CD4-positive, CD25-positive, alpha-beta regulatory T cell (primary cell): Measurements from ENCODE around the gene ATP9B. TPM values are rescaled to one million over a fixed set of nuclear protein-coding genes. Genes with fewer than 3 reads are reported as not detected.
"Not testable (repeated sequence)": the region's sequence is repeated elsewhere in the genome, so short reads cannot be mapped to it uniquely, and the experiment has no call there.

Experiments used
- ATAC-seq, 2 donors: fragments of 150-1000 bp; cut with Tn5 transposase; one replicate each; pipeline ENCODE4 v1.10.0; 2021; ENCODE audit warnings: low read depth in 2 of 2, moderate number of reproducible peaks in 2 of 2, moderate library complexity in 1 of 2
- DNase-seq, 3 donors: peaks; one replicate each; pipeline versions ENCODE4 v3.0.0 to v3.0.0-alpha.2; 2012 to 2022; ENCODE audit warnings: mixed read lengths in 1 of 3
- H3K27ac ChIP-seq: one replicate; pipeline ENCODE4 v1.7.0; 2013; ENCODE audit warnings: mild to moderate bottlenecking, low read length; ENCODE audit not compliant: insufficient read depth, poor library complexity, severe bottlenecking
- H3K27me3 ChIP-seq: one replicate; pipeline ENCODE4 v1.7.0; 2013; ENCODE audit warnings: low read length; ENCODE audit not compliant: control insufficient read depth, insufficient read depth
- H3K36me3 ChIP-seq: one replicate; pipeline ENCODE4 v1.7.0; 2013; ENCODE audit warnings: mild to moderate bottlenecking, low read length, moderate library complexity; ENCODE audit not compliant: control insufficient read depth, insufficient read depth
- H3K4me1 ChIP-seq: 2 replicates; pipeline ENCODE4 v1.7.0; 2013; ENCODE audit warnings: mild to moderate bottlenecking, low read length; ENCODE audit not compliant: insufficient read depth, control insufficient read depth, poor library complexity, severe bottlenecking
- H3K4me3 ChIP-seq: one replicate; pipeline ENCODE4 v1.7.0; 2013; ENCODE audit warnings: low read depth, mild to moderate bottlenecking, low read length, moderate library complexity
- H3K9me3 ChIP-seq, 2 experiments: 1 replicate in 1 of 2; 2 replicates in 1 of 2; pipeline ENCODE4 v1.7.0; 2013; ENCODE audit warnings: low read length in 2 of 2, mild to moderate bottlenecking in 1 of 2, moderate library complexity in 1 of 2; ENCODE audit not compliant: control insufficient read depth in 2 of 2
- H3K27ac Mint-ChIP-seq, 3 donors: one replicate each; pipeline ENCODE4 v1.8.0; 2020 to 2022; ENCODE audit warnings: mild to moderate bottlenecking in 3 of 3, mixed read lengths in 3 of 3, moderate library complexity in 2 of 3
- H3K27me3 Mint-ChIP-seq: one replicate; pipeline ENCODE4 v1.8.0; 2022; ENCODE audit warnings: mild to moderate bottlenecking, mixed read lengths
- H3K36me3 Mint-ChIP-seq: one replicate; pipeline ENCODE4 v1.8.0; 2020; ENCODE audit warnings: mixed read lengths
- H3K4me1 Mint-ChIP-seq, 4 donors: one replicate each; pipeline ENCODE4 v1.8.0; 2020 to 2022; ENCODE audit warnings: mixed read lengths in 4 of 4, mild to moderate bottlenecking in 1 of 4
- H3K4me3 Mint-ChIP-seq, 4 donors: one replicate each; pipeline ENCODE4 v1.8.0; 2020 to 2022; ENCODE audit warnings: mild to moderate bottlenecking in 4 of 4, mixed read lengths in 4 of 4, moderate library complexity in 3 of 4
- H3K9me3 Mint-ChIP-seq, 7 donors: one replicate each; pipeline ENCODE4 v1.8.0; 2020 to 2022; ENCODE audit warnings: mixed read lengths in 7 of 7, mild to moderate bottlenecking in 3 of 7, moderate library complexity in 2 of 7
- polyA plus RNA-seq, 4 donors: library from polyadenylated mRNA; unstranded; fragments of 300-500 nt; fragmentation: Illumina TruSeq; gene quantifications; one replicate each; pipeline ENCODE4 v1.2.3, GENCODE V29; 2021
- total RNA-seq: library from RNA; stranded (reverse); gene quantifications from one replicate; pipeline ENCODE4 v1.2.3, GENCODE V29; 2022

ATP9B gene
- total and polyA plus RNA-seq, 5 donors from 2014 or later: 14.1 to 75.3 (median 17.6) TPM

GRCh38 chr18:79259218-79259617 lies 190.0 kb downstream of the ATP9B start:
- no peak for DNase-seq
- no peaks in the 10 kb centered on the region for H3K27me3 ChIP-seq
- peaks cover 11% of the 10 kb centered on the region for H3K36me3 ChIP-seq
- ATAC-seq: no peak
- H3K4me1 Mint-ChIP-seq: peaks cover 0 to 7% (median under 1%) of the 10 kb centered on the region in 4 donors
- no peaks in the 10 kb centered on the region for H3K9me3 ChIP-seq
- H3K27ac ChIP-seq: no peak overlapping the region
- no peak overlapping the region for H3K4me3 ChIP-seq
- peaks cover 49% of the 10 kb centered on the region for H3K36me3 Mint-ChIP-seq
- no peak overlapping the region for H3K27ac Mint-ChIP-seq
- H3K27me3 Mint-ChIP-seq: no peaks in the 10 kb centered on the region
- no peaks in the 10 kb centered on the region for H3K9me3 Mint-ChIP-seq
- no peaks in the 10 kb centered on the region for H3K4me1 ChIP-seq
- no peak overlapping the region for H3K4me3 Mint-ChIP-seq

GRCh38 chr18:79260023-79260422 lies 190.8 kb downstream of the ATP9B start:
- Mint-ChIP-seq H3K36me3 (peaks cover 49% of the 10 kb centered on the region), H3K27ac (no peak overlapping the region), H3K27me3 (no peaks in the 10 kb centered on the region), H3K9me3 (peaks cover 0 to 6% (median 0%) of the 10 kb centered on the region in 7 donors), H3K4me1 (peaks cover 0 to 5% (median 2%) of the 10 kb centered on the region in 4 donors), H3K4me3 (no peak overlapping the region)
- peaks cover 4% of the 10 kb centered on the region for H3K36me3 ChIP-seq
- no peak overlapping the region for H3K27ac ChIP-seq
- no peaks in the 10 kb centered on the region for H3K27me3 ChIP-seq
- H3K9me3 ChIP-seq: peaks cover 0 to 4% of the 10 kb centered on the region in 2 experiments
- ATAC-seq: no peak
- H3K4me3 ChIP-seq: no peak overlapping the region
- no peaks in the 10 kb centered on the region for H3K4me1 ChIP-seq
- no peak for DNase-seq

GRCh38 chr18:79260510-79260909 lies 191.3 kb downstream of the ATP9B start:
- Histone ChIP-seq H3K9me3 (peaks cover 0 to 5% of the 10 kb centered on the region in 2 experiments), H3K4me3 (no peak overlapping the region), H3K36me3 (peaks cover 4% of the 10 kb centered on the region), H3K27ac (no peak overlapping the region), H3K4me1 (no peaks in the 10 kb centered on the region), H3K27me3 (no peaks in the 10 kb centered on the region)
- no peak overlapping the region for H3K27ac Mint-ChIP-seq
- DNase-seq (no peak), ATAC-seq (no peak)
- no peaks in the 10 kb centered on the region for H3K27me3 Mint-ChIP-seq
- H3K4me1 Mint-ChIP-seq: peaks cover 0 to 6% (median 2%) of the 10 kb centered on the region in 4 donors
- peaks cover 0 to 9% (median under 1%) of the 10 kb centered on the region in 7 donors for H3K9me3 Mint-ChIP-seq
- no peak overlapping the region for H3K4me3 Mint-ChIP-seq
- H3K36me3 Mint-ChIP-seq: peaks cover 50% of the 10 kb centered on the region

- not testable (repeated sequence) for H3K4me1 ChIP-seq, H3K27ac ChIP-seq, H3K27me3 Mint-ChIP-seq, DNase-seq, H3K27ac Mint-ChIP-seq, H3K36me3 ChIP-seq, H3K4me1 Mint-ChIP-seq, ATAC-seq, H3K4me3 Mint-ChIP-seq, H3K9me3 ChIP-seq, H3K27me3 ChIP-seq, H3K4me3 ChIP-seq
- Mint-ChIP-seq H3K36me3 (peaks cover 54% of the 10 kb centered on the region), H3K9me3 (peaks cover 0 to 13% (median 3%) of the 10 kb centered on the region in 7 donors)
Measured at GRCh38 chr18:79265068-79265467, 195.9 kb downstream of the ATP9B start.

GRCh38 chr18:79271812-79272211 lies 202.6 kb downstream of the ATP9B start:
- not testable (repeated sequence) for H3K27me3 ChIP-seq, H3K4me3 ChIP-seq, DNase-seq, H3K9me3 Mint-ChIP-seq, H3K4me1 ChIP-seq, ATAC-seq, H3K27ac Mint-ChIP-seq, H3K27me3 Mint-ChIP-seq, H3K4me3 Mint-ChIP-seq, H3K9me3 ChIP-seq, H3K27ac ChIP-seq
- peaks cover 38% of the 10 kb centered on the region for H3K36me3 Mint-ChIP-seq
- peaks cover 11% of the 10 kb centered on the region for H3K36me3 ChIP-seq
- peaks cover 16 to 25% (median 18%) of the 10 kb centered on the region in 4 donors for H3K4me1 Mint-ChIP-seq

- no peaks in the 10 kb centered on the region for H3K4me1 ChIP-seq
- H3K9me3 Mint-ChIP-seq: peaks cover 0 to 3% (median 0%) of the 10 kb centered on the region in 7 donors
- peaks cover 16 to 23% (median 18%) of the 10 kb centered on the region in 4 donors for H3K4me1 Mint-ChIP-seq
- DNase-seq (no peak), ATAC-seq (no peak)
- H3K27ac ChIP-seq: no peak overlapping the region
- H3K27ac Mint-ChIP-seq: peak overlapping the region in 2 of 3 donors; percentile 9 to 65
- H3K36me3 ChIP-seq: peaks cover 11% of the 10 kb centered on the region
- H3K4me3 Mint-ChIP-seq: no peak overlapping the region
- H3K4me3 ChIP-seq: no peak overlapping the region
- H3K9me3 ChIP-seq: no peaks in the 10 kb centered on the region
- peaks cover 44% of the 10 kb centered on the region for H3K36me3 Mint-ChIP-seq
- H3K27me3 ChIP-seq: no peaks in the 10 kb centered on the region
- H3K27me3 Mint-ChIP-seq: no peaks in the 10 kb centered on the region
Measured at GRCh38 chr18:79272916-79273315, 203.7 kb downstream of the ATP9B start.

- DNase-seq (no peak), ATAC-seq (no peak)
- Histone ChIP-seq H3K4me3 (no peak overlapping the region), H3K9me3 (no peaks in the 10 kb centered on the region), H3K27me3 (no peaks in the 10 kb centered on the region), H3K4me1 (no peaks in the 10 kb centered on the region), H3K27ac (no peak overlapping the region), H3K36me3 (peaks cover 20% of the 10 kb centered on the region)
- H3K36me3 Mint-ChIP-seq: peaks cover 41% of the 10 kb centered on the region
- no peaks in the 10 kb centered on the region for H3K27me3 Mint-ChIP-seq
- H3K4me1 Mint-ChIP-seq: peaks cover 16 to 23% (median 18%) of the 10 kb centered on the region in 4 donors
- H3K4me3 Mint-ChIP-seq: no peak overlapping the region
- H3K9me3 Mint-ChIP-seq: peaks cover 0 to 3% (median 0%) of the 10 kb centered on the region in 7 donors
- peak overlapping the region in 2 of 3 donors; percentile 72 to 75 for H3K27ac Mint-ChIP-seq
Measured at GRCh38 chr18:79274823-79275222, 205.6 kb downstream of the ATP9B start.

GRCh38 chr18:79275461-79275860 lies 206.3 kb downstream of the ATP9B start:
- peaks cover 21% of the 10 kb centered on the region for H3K36me3 ChIP-seq
- Mint-ChIP-seq H3K36me3 (peaks cover 41% of the 10 kb centered on the region), H3K27me3 (no peaks in the 10 kb centered on the region), H3K4me1 (peaks cover 16 to 23% (median 18%) of the 10 kb centered on the region in 4 donors), H3K9me3 (peaks cover 0 to 3% (median 0%) of the 10 kb centered on the region in 7 donors), H3K4me3 (no peak overlapping the region), H3K27ac (peak overlapping the region; percentile 72 to 83 (median 75))
- H3K27ac ChIP-seq: no peak overlapping the region
- no peak overlapping the region for H3K4me3 ChIP-seq
- DNase-seq (no peak), ATAC-seq (no peak)
- H3K9me3 ChIP-seq: no peaks in the 10 kb centered on the region
- H3K4me1 ChIP-seq: no peaks in the 10 kb centered on the region
- H3K27me3 ChIP-seq: no peaks in the 10 kb centered on the region
